Measurements from ENCODE around the gene HDDC3. TPM values are rescaled to one million over a fixed set of nuclear protein-coding genes. Genes with fewer than 3 reads are reported as not detected.

Gene HDDC3
- total and polyA plus RNA-seq, 2 donors (not counting 1 experiment from before 2014, with no cell fraction given), result 10.2 to 16.3 TPM

GRCh38 chr15:90895571-90896117 lies 36.7 kb downstream of the HDDC3 start:
- DNase-seq (ENCODE audit: low read depth in 2 of 2), result no peak
- no peak overlapping the region for H3K9ac ChIP-seq (ENCODE audit: insufficient read depth, low read length)
- no peaks in the 10 kb centered on the region for H3K4me1 ChIP-seq (ENCODE audit: control insufficient read depth, extremely low read depth, insufficient read depth, low read length)
- TF ChIP-seq CTCF (conservative IDR thresholded peaks at IDR 0.05 in 1 of 2, IDR thresholded peaks at IDR 0.05 in 1 of 2; ENCODE audit: low read depth in 1 of 2, low read length in 2 of 2), result no peak
- no peak for TF ChIP-seq EZH2 (IDR thresholded peaks at IDR 0.05; ENCODE audit: low read length, missing control alignments)
- H3K36me3 ChIP-seq (ENCODE audit: control insufficient read depth, insufficient read depth, low read length), result peaks cover 15% of the 10 kb centered on the region
- no peak overlapping the region for H2AFZ ChIP-seq (ENCODE audit: low read length)
- no peak overlapping the region for H3K27ac ChIP-seq (ENCODE audit: insufficient read depth, low read length)
- no peaks in the 10 kb centered on the region for H3K9me3 ChIP-seq (ENCODE audit: control insufficient read depth, insufficient read depth, low read depth, low read length)
- no peaks in the 10 kb centered on the region for H3K27me3 ChIP-seq (ENCODE audit: control insufficient read depth, insufficient read depth, low read length)
- H3K4me2 ChIP-seq (ENCODE audit: extremely low read depth, insufficient read depth, low read length), result no peak overlapping the region
- no peaks in the 10 kb centered on the region for H3K79me2 ChIP-seq (ENCODE audit: control insufficient read depth, insufficient read depth, low read length)
- no peak overlapping the region for H3K4me3 ChIP-seq (replicated peaks in 1 of 4; ENCODE audit: control extremely low read depth in 1 of 4, insufficient read depth in 1 of 4, low read depth in 3 of 4, low read length in 4 of 4)
- H4K20me1 ChIP-seq (ENCODE audit: control insufficient read depth, extremely low read depth, insufficient read depth, low read length), result no peaks in the 10 kb centered on the region

GRCh38 chr15:90893175-90894090 lies 38.9 kb downstream of the HDDC3 start:
- H3K79me2 ChIP-seq (ENCODE audit: control insufficient read depth, insufficient read depth, low read length), result no peaks in the 10 kb centered on the region
- H3K27me3 ChIP-seq (ENCODE audit: control insufficient read depth, insufficient read depth, low read length), result no peaks in the 10 kb centered on the region
- H3K4me3 ChIP-seq (replicated peaks in 1 of 4; ENCODE audit: control extremely low read depth in 1 of 4, insufficient read depth in 1 of 4, low read depth in 3 of 4, low read length in 4 of 4), result no peak overlapping the region
- no peak for TF ChIP-seq EZH2 (IDR thresholded peaks at IDR 0.05; ENCODE audit: low read length, missing control alignments)
- no peak for TF ChIP-seq CTCF (conservative IDR thresholded peaks at IDR 0.05 in 1 of 2, IDR thresholded peaks at IDR 0.05 in 1 of 2; ENCODE audit: low read depth in 1 of 2, low read length in 2 of 2)
- H3K27ac ChIP-seq (ENCODE audit: insufficient read depth, low read length), result no peak overlapping the region
- H3K36me3 ChIP-seq (ENCODE audit: control insufficient read depth, insufficient read depth, low read length), result peaks cover 23% of the 10 kb centered on the region
- no peak overlapping the region for H3K4me2 ChIP-seq (ENCODE audit: extremely low read depth, insufficient read depth, low read length)
- no peak overlapping the region for H3K9ac ChIP-seq (ENCODE audit: insufficient read depth, low read length)
- H2AFZ ChIP-seq (ENCODE audit: low read length), result no peak overlapping the region
- no peaks in the 10 kb centered on the region for H4K20me1 ChIP-seq (ENCODE audit: control insufficient read depth, extremely low read depth, insufficient read depth, low read length)
- no peak for DNase-seq (ENCODE audit: low read depth in 2 of 2)
- no peaks in the 10 kb centered on the region for H3K9me3 ChIP-seq (ENCODE audit: control insufficient read depth, insufficient read depth, low read depth, low read length)
- no peaks in the 10 kb centered on the region for H3K4me1 ChIP-seq (ENCODE audit: control insufficient read depth, extremely low read depth, insufficient read depth, low read length)

GRCh38 chr15:90892498-90893174 lies 39.7 kb downstream of the HDDC3 start:
- no peaks in the 10 kb centered on the region for H3K27me3 ChIP-seq (ENCODE audit: control insufficient read depth, insufficient read depth, low read length)
- H3K4me1 ChIP-seq (ENCODE audit: control insufficient read depth, extremely low read depth, insufficient read depth, low read length), result no peaks in the 10 kb centered on the region
- no peak overlapping the region for H3K4me3 ChIP-seq (replicated peaks in 1 of 4; ENCODE audit: control extremely low read depth in 1 of 4, insufficient read depth in 1 of 4, low read depth in 3 of 4, low read length in 4 of 4)
- TF ChIP-seq EZH2 (IDR thresholded peaks at IDR 0.05; ENCODE audit: low read length, missing control alignments), result no peak
- DNase-seq (ENCODE audit: low read depth in 2 of 2), result no peak
- H3K36me3 ChIP-seq (ENCODE audit: control insufficient read depth, insufficient read depth, low read length), result peaks cover 23% of the 10 kb centered on the region
- H3K27ac ChIP-seq (ENCODE audit: insufficient read depth, low read length), result no peak overlapping the region
- H4K20me1 ChIP-seq (ENCODE audit: control insufficient read depth, extremely low read depth, insufficient read depth, low read length), result no peaks in the 10 kb centered on the region
- H3K9me3 ChIP-seq (ENCODE audit: control insufficient read depth, insufficient read depth, low read depth, low read length), result no peaks in the 10 kb centered on the region
- H2AFZ ChIP-seq (ENCODE audit: low read length), result no peak overlapping the region
- H3K79me2 ChIP-seq (ENCODE audit: control insufficient read depth, insufficient read depth, low read length), result no peaks in the 10 kb centered on the region
- H3K9ac ChIP-seq (ENCODE audit: insufficient read depth, low read length), result no peak overlapping the region
- no peak overlapping the region for H3K4me2 ChIP-seq (ENCODE audit: extremely low read depth, insufficient read depth, low read length)
